Body of pancreas (tissue), 4 donors: ENCODE measurements around the gene CTNNA2.

Experiments
- CTCF ChIP-seq, 7 experiments: fragments of 450-650 bp in 4 of 7; fragments of 200-600 bp in 3 of 7; sonication (generic) in 3 of 7; IDR thresholded peaks; one replicate each; pipeline ENCODE4 v1.5.1; 2016 to 2019; ENCODE audit warnings: antibody characterized with exemption in 7 of 7
- POLR2A ChIP-seq, 3 donors: fragments of 450-650 bp; IDR thresholded peaks; one replicate each; pipeline ENCODE4 v1.6.1; 2016; ENCODE audit warnings: antibody characterized with exemption in 3 of 3, mild to moderate bottlenecking in 2 of 3

- TF ChIP-seq CTCF (IDR thresholded peaks at IDR 0.05): no peak
- no peak for TF ChIP-seq POLR2A (IDR thresholded peaks at IDR 0.05)
Measured at GRCh38 chr2:80573167-80573566, 1060.3 kb downstream of the CTNNA2 start.
